Peyer's patch (tissue), 4 donors: Measurements from ENCODE around the gene DRD3. TPM values are rescaled to one million over a fixed set of nuclear protein-coding genes. Genes with fewer than 3 reads are reported as not detected.

ENCODE experiments used
- DNase-seq, 3 donors: peaks; one replicate each; pipeline ENCODE4 v3.0.0-alpha.2; 2017 to 2019
- H3K27ac ChIP-seq, 4 donors: fragments of 200-600 bp; sonication (generic); one replicate each; pipeline ENCODE4 v1.5.1; 2016 to 2019
- H3K27me3 ChIP-seq, 2 donors: fragments of 200-600 bp; sonication (generic); one replicate each; pipeline ENCODE4 v1.5.1; 2019
- H3K36me3 ChIP-seq, 3 donors: fragments of 200-600 bp; sonication (generic); one replicate each; pipeline ENCODE4 v1.5.1; 2016 to 2019
- H3K4me1 ChIP-seq, 4 donors: fragments of 200-600 bp; sonication (generic); one replicate each; pipeline ENCODE4 v1.5.1; 2016 to 2019
- H3K4me3 ChIP-seq, 4 donors: fragments of 200-600 bp; sonication (generic); 1 replicate in 3 of 4; 2 replicates in 1 of 4; pipeline ENCODE4 v1.5.1; 2016 to 2019; ENCODE audit warnings: mild to moderate bottlenecking in 1 of 4
- H3K9me3 ChIP-seq, 4 donors: fragments of 200-600 bp; sonication (generic); one replicate each; pipeline ENCODE4 v1.5.1; 2016 to 2019; ENCODE audit warnings: mild to moderate bottlenecking in 1 of 4
- CTCF ChIP-seq, 6 experiments: fragments of 450-650 bp in 4 of 6; fragments of 200-600 bp in 2 of 6; sonication (generic) in 1 of 6; IDR thresholded peaks; one replicate each; pipeline ENCODE4 v1.5.1; 2017 to 2019; ENCODE audit warnings: antibody characterized with exemption in 6 of 6, mild to moderate bottlenecking in 3 of 6, moderate library complexity in 1 of 6
- POLR2A ChIP-seq, 2 donors: fragments of 450-650 bp; IDR thresholded peaks; one replicate each; pipeline ENCODE4 v1.5.1; 2017; ENCODE audit warnings: antibody characterized with exemption in 2 of 2, mild to moderate bottlenecking in 2 of 2, moderate library complexity in 2 of 2
- total RNA-seq, 4 donors: library from RNA; depleted of rRNA; stranded (reverse); fragments of >200 nt; gene quantifications; one replicate each; pipeline ENCODE4 v1.1.0, GENCODE V29; 2016

The DRD3 gene
- total RNA-seq, 4 donors from 2014 or later, result not detected

GRCh38 chr3:114122027-114122709 is 56.7 kb downstream of the DRD3 start:
- Histone ChIP-seq H3K4me1 (no peaks in the 10 kb centered on the region), H3K27ac (peak overlapping the region in 1 of 4 donors; percentile 1), H3K27me3 (no peaks in the 10 kb centered on the region), H3K36me3 (no peaks in the 10 kb centered on the region), H3K4me3 (no peak overlapping the region), H3K9me3 (no peaks in the 10 kb centered on the region)
- TF ChIP-seq POLR2A (IDR thresholded peaks at IDR 0.05) (no peak), CTCF (IDR thresholded peaks at IDR 0.05) (no peak)
- no peak for DNase-seq

GRCh38 chr3:114120211-114120610 is 58.6 kb downstream of the DRD3 start:
- Histone ChIP-seq H3K4me3 (no peak overlapping the region), H3K36me3 (no peaks in the 10 kb centered on the region), H3K27me3 (no peaks in the 10 kb centered on the region), H3K4me1 (no peaks in the 10 kb centered on the region), H3K27ac (no peak overlapping the region), H3K9me3 (no peaks in the 10 kb centered on the region)
- no peak for DNase-seq
- TF ChIP-seq CTCF (IDR thresholded peaks at IDR 0.05) (no peak), POLR2A (IDR thresholded peaks at IDR 0.05) (no peak)

DNA sequence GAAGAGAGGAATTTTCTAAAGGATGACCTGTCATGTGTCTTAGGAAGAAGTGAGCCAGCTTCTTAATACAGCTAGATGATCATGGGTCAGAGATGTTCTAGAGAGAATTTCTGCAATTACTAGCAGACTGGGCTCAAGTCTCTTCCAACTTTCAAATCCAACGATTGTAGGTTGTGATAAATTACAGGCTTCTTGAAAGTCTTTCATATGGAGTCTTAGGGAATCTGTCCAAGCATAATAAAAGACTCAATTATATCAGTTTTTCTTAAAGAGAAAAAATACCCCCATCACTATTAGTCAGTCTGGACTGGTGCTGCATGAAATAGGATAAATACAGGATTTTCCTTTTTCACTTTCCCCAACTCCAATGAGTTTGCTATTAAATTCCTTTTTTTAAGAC is 59.1 kb downstream of the DRD3 start:
- H3K4me1 ChIP-seq, result no peaks in the 10 kb centered on the region
- no peaks in the 10 kb centered on the region for H3K36me3 ChIP-seq
- no peak overlapping the region for H3K4me3 ChIP-seq
- TF ChIP-seq CTCF (IDR thresholded peaks at IDR 0.05) (no peak), POLR2A (IDR thresholded peaks at IDR 0.05) (no peak)
- DNase-seq, result no peak
- H3K9me3 ChIP-seq, result no peaks in the 10 kb centered on the region
- no peaks in the 10 kb centered on the region for H3K27me3 ChIP-seq
- H3K27ac ChIP-seq, result no peak overlapping the region

GRCh38 chr3:114115143-114115542 is 63.7 kb downstream of the DRD3 start:
- Histone ChIP-seq H3K27me3 (no peaks in the 10 kb centered on the region), H3K4me3 (no peak overlapping the region), H3K9me3 (no peaks in the 10 kb centered on the region), H3K27ac (no peak overlapping the region), H3K36me3 (no peaks in the 10 kb centered on the region), H3K4me1 (no peaks in the 10 kb centered on the region)
- no peak for TF ChIP-seq CTCF (IDR thresholded peaks at IDR 0.05)
- no peak for TF ChIP-seq POLR2A (IDR thresholded peaks at IDR 0.05)
- DNase-seq, result no peak

GRCh38 chr3:114114719-114115118 is 64.1 kb downstream of the DRD3 start:
- Histone ChIP-seq H3K4me1 (no peaks in the 10 kb centered on the region), H3K27me3 (no peaks in the 10 kb centered on the region), H3K27ac (no peak overlapping the region), H3K36me3 (no peaks in the 10 kb centered on the region), H3K9me3 (no peaks in the 10 kb centered on the region), H3K4me3 (no peak overlapping the region)
- no peak for TF ChIP-seq CTCF (IDR thresholded peaks at IDR 0.05)
- DNase-seq, result no peak

- no peak for DNase-seq
- no peak overlapping the region for H3K4me3 ChIP-seq
- no peaks in the 10 kb centered on the region for H3K4me1 ChIP-seq
- no peaks in the 10 kb centered on the region for H3K9me3 ChIP-seq
- TF ChIP-seq CTCF (IDR thresholded peaks at IDR 0.05), result no peak
- TF ChIP-seq POLR2A (IDR thresholded peaks at IDR 0.05), result no peak
- H3K27ac ChIP-seq, result no peak overlapping the region
- H3K27me3 ChIP-seq, result no peaks in the 10 kb centered on the region
- H3K36me3 ChIP-seq, result no peaks in the 10 kb centered on the region
Measured at GRCh38 chr3:114112696-114113095, 66.2 kb downstream of the DRD3 start.
